Cardiac fibroblast (primary cell): ENCODE results near the gene STX8.

Experiments used
- DNase-seq, 2 donors: peaks; one replicate each; pipeline versions ENCODE4 v3.0.0 to v3.0.0-alpha.2; 2010; ENCODE audit warnings: low read depth in 2 of 2
- H3K4me3 ChIP-seq, 2 donors: replicated peaks in 1 of 2; 1 replicate in 1 of 2; 2 replicates in 1 of 2; pipeline ENCODE4 v1.5.1; 2011; ENCODE audit warnings: low read depth in 2 of 2, low read length in 2 of 2, mild to moderate bottlenecking in 2 of 2, moderate library complexity in 1 of 2
- CTCF ChIP-seq: IDR thresholded peaks from one replicate; pipeline ENCODE4 v1.5.1; 2011; ENCODE audit warnings: low read depth, mild to moderate bottlenecking, low read length, inconsistent platforms

STX8 gene

GRCh38 chr17:9537177-9537776 lies 38.3 kb downstream of the STX8 start:
- TF ChIP-seq CTCF, result no peak
- H3K4me3 ChIP-seq, result no peak overlapping the region
- no peak for DNase-seq

- no peak for DNase-seq
- TF ChIP-seq CTCF, result no peak
- no peak overlapping the region for H3K4me3 ChIP-seq
Measured at GRCh38 chr17:9536061-9536460, 39.6 kb downstream of the STX8 start.

GRCh38 chr17:9533441-9533840 lies 42.2 kb downstream of the STX8 start:
- TF ChIP-seq CTCF, result no peak
- no peak for DNase-seq
- no peak overlapping the region for H3K4me3 ChIP-seq

GRCh38 chr17:9532715-9533114 lies 42.9 kb downstream of the STX8 start:
- H3K4me3 ChIP-seq, result no peak overlapping the region
- no peak for DNase-seq
- TF ChIP-seq CTCF, result no peak

GRCh38 chr17:9531034-9531433 lies 44.6 kb downstream of the STX8 start:
- TF ChIP-seq CTCF, result no peak
- no peak overlapping the region for H3K4me3 ChIP-seq
- DNase-seq, result peak in 1 of 2 donors; percentile 5

GRCh38 chr17:9529033-9529700 lies 46.5 kb downstream of the STX8 start:
- H3K4me3 ChIP-seq, result no peak overlapping the region
- peak; percentile 62 for TF ChIP-seq CTCF
- DNase-seq, result peak; percentile 38 to 57
